Fibroblast of villous mesenchyme (primary cell): ENCODE data around the gene PMEL. TPM values are rescaled to one million over a fixed set of nuclear protein-coding genes. Genes with fewer than 3 reads are reported as not detected.
"Not testable (repeated sequence)": the region's sequence is repeated elsewhere in the genome, so short reads cannot be mapped to it uniquely, and the experiment has no call there.

Experiments
- DNase-seq: peaks from one replicate; pipeline ENCODE4 v3.0.0-alpha.2; 2010; ENCODE audit warnings: low read depth
- H3K4me3 ChIP-seq: 2 replicates; pipeline ENCODE4 v1.5.1; 2011; ENCODE audit warnings: low read depth, mild to moderate bottlenecking, low read length
- total RNA-seq: library from RNA; depleted of rRNA; stranded (reverse); fragments of >200 nt; gene quantifications from 2 replicates; pipeline ENCODE4 v1.2.3, GENCODE V29; 2012
- TF ChIP-seq, protein P1 (sequence below): IDR thresholded peaks from 2 replicates; pipeline ENCODE4 v1.5.1; 2012; ENCODE audit warnings: low read depth, mild to moderate bottlenecking, low read length; ENCODE audit not compliant: insufficient read depth

The PMEL gene
- total RNA-seq, 1 donor: 1.3 TPM

DNA sequence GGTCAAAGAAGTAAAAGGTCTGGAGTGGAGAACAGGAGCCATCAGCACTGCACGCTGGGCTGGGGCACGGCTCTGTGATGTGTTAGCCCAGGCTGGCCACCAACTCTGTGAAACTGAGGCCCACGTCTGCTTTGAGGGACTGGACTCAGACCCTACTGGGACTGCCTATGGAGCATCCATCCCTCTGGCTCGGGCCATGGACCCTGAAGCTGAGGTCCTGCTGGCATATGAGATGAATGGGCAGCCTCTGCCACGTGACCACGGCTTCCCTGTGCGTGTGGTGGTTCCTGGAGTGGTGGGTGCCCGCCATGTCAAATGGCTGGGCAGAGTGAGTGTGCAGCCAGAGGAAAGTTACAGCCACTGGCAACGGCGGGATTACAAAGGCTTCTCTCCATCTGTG, 38.4 kb upstream of the PMEL start:
- TF ChIP-seq, protein P1, sequence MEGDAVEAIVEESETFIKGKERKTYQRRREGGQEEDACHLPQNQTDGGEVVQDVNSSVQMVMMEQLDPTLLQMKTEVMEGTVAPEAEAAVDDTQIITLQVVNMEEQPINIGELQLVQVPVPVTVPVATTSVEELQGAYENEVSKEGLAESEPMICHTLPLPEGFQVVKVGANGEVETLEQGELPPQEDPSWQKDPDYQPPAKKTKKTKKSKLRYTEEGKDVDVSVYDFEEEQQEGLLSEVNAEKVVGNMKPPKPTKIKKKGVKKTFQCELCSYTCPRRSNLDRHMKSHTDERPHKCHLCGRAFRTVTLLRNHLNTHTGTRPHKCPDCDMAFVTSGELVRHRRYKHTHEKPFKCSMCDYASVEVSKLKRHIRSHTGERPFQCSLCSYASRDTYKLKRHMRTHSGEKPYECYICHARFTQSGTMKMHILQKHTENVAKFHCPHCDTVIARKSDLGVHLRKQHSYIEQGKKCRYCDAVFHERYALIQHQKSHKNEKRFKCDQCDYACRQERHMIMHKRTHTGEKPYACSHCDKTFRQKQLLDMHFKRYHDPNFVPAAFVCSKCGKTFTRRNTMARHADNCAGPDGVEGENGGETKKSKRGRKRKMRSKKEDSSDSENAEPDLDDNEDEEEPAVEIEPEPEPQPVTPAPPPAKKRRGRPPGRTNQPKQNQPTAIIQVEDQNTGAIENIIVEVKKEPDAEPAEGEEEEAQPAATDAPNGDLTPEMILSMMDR: no peak
- H3K4me3 ChIP-seq: no peak overlapping the region
- no peak for DNase-seq

DNA sequence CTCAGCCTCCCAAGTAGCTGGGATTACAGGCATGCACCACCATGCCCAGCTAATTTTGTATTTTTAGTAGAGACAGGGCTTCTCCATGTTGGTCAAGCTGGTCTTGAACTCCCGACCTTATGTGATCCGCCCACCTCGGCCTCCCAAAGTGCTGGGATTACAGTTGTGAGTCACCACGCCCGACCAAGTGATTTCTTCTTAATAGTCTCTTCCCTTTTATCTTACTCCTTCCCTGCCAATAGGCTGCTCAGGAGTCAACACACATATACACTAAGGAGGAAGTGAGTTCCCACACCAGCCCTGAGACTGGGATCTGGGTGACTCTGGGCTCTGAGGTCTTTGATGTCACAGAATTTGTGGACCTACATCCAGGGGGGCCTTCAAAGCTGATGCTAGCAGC, 37.5 kb upstream of the PMEL start:
- H3K4me3 ChIP-seq, DNase-seq: not testable (repeated sequence)

DNA sequence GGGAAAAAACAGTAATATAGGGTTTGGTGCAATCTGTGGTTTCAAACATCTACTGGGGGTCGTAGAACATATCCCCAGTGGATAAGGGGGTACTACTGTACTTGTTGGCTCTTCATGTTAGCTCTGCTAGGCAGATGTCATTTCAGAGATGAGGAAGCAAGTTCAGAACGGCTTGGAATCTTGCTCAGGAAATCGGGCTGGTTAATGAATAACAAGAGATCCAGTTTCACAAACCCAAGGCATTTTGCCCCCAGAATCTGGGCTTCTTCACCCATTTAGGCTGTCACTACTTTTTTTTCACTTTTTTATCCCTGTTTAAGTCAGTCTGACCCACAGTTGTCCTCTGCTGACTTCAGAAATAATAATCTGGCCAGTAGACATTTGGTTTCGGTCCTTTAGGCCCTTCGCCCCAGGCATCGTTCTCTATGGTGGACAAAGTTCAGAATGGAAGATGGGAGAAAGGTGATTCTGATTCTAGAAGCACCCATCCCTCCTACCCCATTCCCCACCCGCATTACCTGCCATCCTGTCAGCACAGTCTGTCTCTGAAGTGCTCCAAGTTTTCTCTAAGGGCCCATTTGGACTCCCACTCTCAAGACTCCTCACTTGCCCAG, 35.8 kb upstream of the PMEL start:
- DNase-seq: no peak
- H3K4me3 ChIP-seq: no peak overlapping the region
- TF ChIP-seq, protein P1: no peak

GRCh38 chr12:55999999-56000540, 34.2 kb upstream of the PMEL start:
- not testable (repeated sequence) for DNase-seq, H3K4me3 ChIP-seq

DNA sequence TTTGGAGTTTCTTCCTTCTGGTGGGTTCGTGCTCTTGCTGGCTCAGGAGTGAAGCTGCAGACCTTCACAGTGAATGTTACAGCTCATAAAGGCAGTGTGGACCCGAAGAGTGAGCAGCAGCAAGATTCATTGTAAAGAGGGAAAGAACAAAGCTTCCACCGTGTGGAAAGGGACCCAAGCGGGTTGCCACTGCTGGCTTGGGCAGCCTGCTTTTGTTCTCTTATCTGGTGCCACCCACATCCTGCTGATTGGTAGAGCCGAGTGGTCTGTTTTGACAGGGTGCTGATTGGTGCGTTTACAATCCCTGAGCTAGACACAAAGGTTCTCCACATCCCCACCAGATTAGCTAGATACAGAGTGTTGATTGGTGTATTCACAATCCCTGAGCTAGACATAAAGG, 33.7 kb upstream of the PMEL start:
- DNase-seq, H3K4me3 ChIP-seq: not testable (repeated sequence)

DNA sequence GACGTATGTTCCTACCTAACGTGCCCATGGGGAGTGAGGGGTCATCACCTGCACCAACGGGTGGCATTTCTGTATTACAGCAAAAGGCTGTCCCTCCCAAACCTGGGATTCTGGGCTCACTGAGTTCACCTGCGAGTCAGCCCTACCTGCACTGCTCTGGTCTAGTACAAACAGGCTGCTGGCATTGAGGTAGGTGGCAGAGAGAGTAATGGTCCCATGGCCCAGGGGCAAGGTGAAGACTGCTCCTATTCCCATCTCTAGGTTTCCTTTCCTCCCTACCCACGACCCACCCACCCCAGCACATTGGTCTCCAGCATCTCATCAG, 31.7 kb upstream of the PMEL start:
- TF ChIP-seq, protein P1: no peak
- peak overlapping the region; percentile 78 for H3K4me3 ChIP-seq
- no peak for DNase-seq

GRCh38 chr12:55996715-55997534, 31.1 kb upstream of the PMEL start, which contains the start of gene SUOX:
TSS of gene SUOX (plus strand) at chr12:55997276. CDS start at chr12:56002222, 4,946 bp downstream.
- DNase-seq: peak; percentile 98
- TF ChIP-seq, protein P1: peak; percentile 5
- H3K4me3 ChIP-seq: peak within 1 kb of the TSS; percentile 78

- DNase-seq: peak; percentile 74
- TF ChIP-seq, protein P1: peak; percentile 84
- H3K4me3 ChIP-seq: peak overlapping the region; percentile 78
Measured at GRCh38 chr12:55996201-55996714, 30.4 kb upstream of the PMEL start.
